Adrenal gland (tissue), 19 donors: ENCODE measurements around the gene STOML1. TPM values are rescaled to one million over a fixed set of nuclear protein-coding genes. Genes with fewer than 3 reads are reported as not detected.

ENCODE experiments used
- DNase-seq, 7 donors: peaks; one replicate each; pipeline ENCODE4 v3.0.0-alpha.2; 2019 to 2020
- H3K27ac ChIP-seq, 5 donors: fragments of 200-600 bp; sonication (generic) in 4 of 5; 1 replicate in 3 of 5; 2 replicates in 2 of 5; pipeline versions ENCODE4 v1.5.1 to v1.8.0; 2016 to 2020; ENCODE audit warnings: mild to moderate bottlenecking in 1 of 5
- H3K27me3 ChIP-seq: fragments of 200-600 bp; 2 replicates; pipeline ENCODE4 v1.8.0; 2021
- H3K36me3 ChIP-seq, 2 donors: fragments of 200-600 bp; replicated peaks in 1 of 2; 1 replicate in 1 of 2; 2 replicates in 1 of 2; pipeline versions ENCODE4 v1.5.1 to v1.8.0; 2018 to 2022
- H3K4me1 ChIP-seq, 2 donors: fragments of 200-600 bp; replicated peaks in 1 of 2; 1 replicate in 1 of 2; 2 replicates in 1 of 2; pipeline versions ENCODE4 v1.5.1 to v1.8.0; 2018 to 2021
- H3K4me3 ChIP-seq, 4 donors: fragments of 200-600 bp; sonication (generic) in 3 of 4; one replicate each; pipeline ENCODE4 v1.5.1; 2016 to 2018
- H3K9me3 ChIP-seq, 3 donors: fragments of 200-600 bp; sonication (generic) in 1 of 3; replicated peaks in 1 of 3; 1 replicate in 2 of 3; 2 replicates in 1 of 3; pipeline versions ENCODE4 v1.5.1 to v1.8.0; 2016 to 2021
- POLR2A ChIP-seq, 2 donors: fragments of 450-650 bp; IDR thresholded peaks; one replicate each; pipeline ENCODE4 v1.6.1; 2017; ENCODE audit warnings: antibody characterized with exemption in 2 of 2, mild to moderate bottlenecking in 2 of 2, moderate library complexity in 1 of 2
- WGBS, 4 donors: extraction: QIAGEN DNeasy Blood & Tissue Kit in 2 of 4; methylation state at CpG; one replicate each; pipeline versions ENCODE4 v1.1.5 to v1.1.7; 2013 to 2017; 5-methylcytosine and 5-hydroxymethylcytosine counted together
- intact Hi-C, 2 donors: fragments of 100-400 bp; cut with DNase I; formaldehyde crosslinking; loops; one replicate each; pipeline versions ENCODE4 v1.14.1 to v1.15.0; 2022 to 2023
- long read RNA-seq, 10 donors: library from polyadenylated mRNA in 3 of 10; unstranded in 2 of 10; stranded (forward) in 1 of 10; transcript quantifications; one replicate each; pipeline ENCODE4 v2.0.0 and lab custom pipeline, GENCODE V29; 2021 to 2026
- polyA plus RNA-seq, 3 donors: library from polyadenylated mRNA; stranded (reverse); fragments of 200-250 nt in 2 of 3; fragments of 350-450 nt in 1 of 3; fragmentation: Illumina TruSeq in 1 of 3; extraction: RNeasy Lipid Tissue Mini Kit (QIAGEN cat#74804) in 1 of 3; gene quantifications; one replicate each; pipeline ENCODE4 v1.2.3, GENCODE V29; 2013 to 2014
- total RNA-seq, 9 donors: library from RNA; depleted of rRNA in 4 of 9; stranded (reverse); fragments of >200 nt in 4 of 9; fragments of 120-200 nt in 1 of 9; fragmentation: NEBNext Ultra II Directional in 1 of 9; extraction: Animal tissue kit (Norgen Biotek cat#: 25700) in 1 of 9; gene quantifications; one replicate each; pipeline versions ENCODE4 v1.1.0 to v1.2.4, GENCODE V29; 2013 to 2023
- TF ChIP-seq, protein P1 (sequence below), 6 experiments: fragments of 450-650 bp in 4 of 6; fragments of 200-600 bp in 2 of 6; sonication (generic) in 1 of 6; IDR thresholded peaks; 1 replicate in 5 of 6; 2 replicates in 1 of 6; pipeline versions ENCODE4 v1.5.1 to v1.8.0; 2016 to 2021; ENCODE audit warnings: antibody characterized with exemption in 6 of 6, mild to moderate bottlenecking in 2 of 6, moderate library complexity in 1 of 6
- donor health status: healthy with polysubstance abuse.
- donor health status: Bipolar disorder and iron deficiency.
- donor health status: DM: yes; HTN: yes; CAD: no.
- donor health status: DM: no; HTN: no; CAD: no.
- donor health status: DM: no; HTN: no; CAD: no.
- donor health status: DM: yes; HTN: yes; CAD: no.

STOML1 gene, protein sequence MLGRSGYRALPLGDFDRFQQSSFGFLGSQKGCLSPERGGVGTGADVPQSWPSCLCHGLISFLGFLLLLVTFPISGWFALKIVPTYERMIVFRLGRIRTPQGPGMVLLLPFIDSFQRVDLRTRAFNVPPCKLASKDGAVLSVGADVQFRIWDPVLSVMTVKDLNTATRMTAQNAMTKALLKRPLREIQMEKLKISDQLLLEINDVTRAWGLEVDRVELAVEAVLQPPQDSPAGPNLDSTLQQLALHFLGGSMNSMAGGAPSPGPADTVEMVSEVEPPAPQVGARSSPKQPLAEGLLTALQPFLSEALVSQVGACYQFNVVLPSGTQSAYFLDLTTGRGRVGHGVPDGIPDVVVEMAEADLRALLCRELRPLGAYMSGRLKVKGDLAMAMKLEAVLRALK
- total RNA-seq (10 to 100 TPM; 21.7 to 92.2 (median 33.0) TPM), polyA plus RNA-seq (10 to 100 TPM in 2 of 3 donors, 1 to 10 TPM in 1; 8.6 to 27.5 (median 23.9) TPM)
- long read RNA-seq, donor 1, full-length matches to known transcripts: 10 of 10 reads
- long read RNA-seq, donor 1, partial matches to known transcripts: 0 of 10 reads
- long read RNA-seq, donor 1, other reads (novel, unspliced or antisense): 0 of 10 reads
- long read RNA-seq, donor 2, full-length matches to known transcripts: 7 of 7 reads
- long read RNA-seq, donor 2, partial matches to known transcripts: 0 of 7 reads
- long read RNA-seq, donor 2, other reads (novel, unspliced or antisense): 0 of 7 reads
- long read RNA-seq, donor 3, full-length matches to known transcripts: 2 of 2 reads
- long read RNA-seq, donor 3, partial matches to known transcripts: 0 of 2 reads
- long read RNA-seq, donor 3, other reads (novel, unspliced or antisense): 0 of 2 reads
- long read RNA-seq, donor 4, full-length matches to known transcripts: 9 of 15 reads
- long read RNA-seq, donor 4, partial matches to known transcripts: 0 of 15 reads
- long read RNA-seq, donor 4, other reads (novel, unspliced or antisense): 6 of 15 reads
- long read RNA-seq, donor 5, full-length matches to known transcripts: 39 of 61 reads
- long read RNA-seq, donor 5, partial matches to known transcripts: 0 of 61 reads
- long read RNA-seq, donor 5, other reads (novel, unspliced or antisense): 22 of 61 reads
- long read RNA-seq, donor 6, full-length matches to known transcripts: 9 of 18 reads
- long read RNA-seq, donor 6, partial matches to known transcripts: 4 of 18 reads
- long read RNA-seq, donor 6, other reads (novel, unspliced or antisense): 5 of 18 reads
- long read RNA-seq, donor 7, full-length matches to known transcripts: 3 of 3 reads
- long read RNA-seq, donor 7, partial matches to known transcripts: 0 of 3 reads
- long read RNA-seq, donor 7, other reads (novel, unspliced or antisense): 0 of 3 reads
- long read RNA-seq, donor 8, full-length matches to known transcripts: 5 of 5 reads
- long read RNA-seq, donor 8, partial matches to known transcripts: 0 of 5 reads
- long read RNA-seq, donor 8, other reads (novel, unspliced or antisense): 0 of 5 reads
- long read RNA-seq, donor 9, full-length matches to known transcripts: 1 of 1 reads
- long read RNA-seq, donor 9, partial matches to known transcripts: 0 of 1 reads
- long read RNA-seq, donor 9, other reads (novel, unspliced or antisense): 0 of 1 reads
- long read RNA-seq, donor 10, full-length matches to known transcripts: 4 of 4 reads
- long read RNA-seq, donor 10, partial matches to known transcripts: 0 of 4 reads
- long read RNA-seq, donor 10, other reads (novel, unspliced or antisense): 0 of 4 reads

DNA sequence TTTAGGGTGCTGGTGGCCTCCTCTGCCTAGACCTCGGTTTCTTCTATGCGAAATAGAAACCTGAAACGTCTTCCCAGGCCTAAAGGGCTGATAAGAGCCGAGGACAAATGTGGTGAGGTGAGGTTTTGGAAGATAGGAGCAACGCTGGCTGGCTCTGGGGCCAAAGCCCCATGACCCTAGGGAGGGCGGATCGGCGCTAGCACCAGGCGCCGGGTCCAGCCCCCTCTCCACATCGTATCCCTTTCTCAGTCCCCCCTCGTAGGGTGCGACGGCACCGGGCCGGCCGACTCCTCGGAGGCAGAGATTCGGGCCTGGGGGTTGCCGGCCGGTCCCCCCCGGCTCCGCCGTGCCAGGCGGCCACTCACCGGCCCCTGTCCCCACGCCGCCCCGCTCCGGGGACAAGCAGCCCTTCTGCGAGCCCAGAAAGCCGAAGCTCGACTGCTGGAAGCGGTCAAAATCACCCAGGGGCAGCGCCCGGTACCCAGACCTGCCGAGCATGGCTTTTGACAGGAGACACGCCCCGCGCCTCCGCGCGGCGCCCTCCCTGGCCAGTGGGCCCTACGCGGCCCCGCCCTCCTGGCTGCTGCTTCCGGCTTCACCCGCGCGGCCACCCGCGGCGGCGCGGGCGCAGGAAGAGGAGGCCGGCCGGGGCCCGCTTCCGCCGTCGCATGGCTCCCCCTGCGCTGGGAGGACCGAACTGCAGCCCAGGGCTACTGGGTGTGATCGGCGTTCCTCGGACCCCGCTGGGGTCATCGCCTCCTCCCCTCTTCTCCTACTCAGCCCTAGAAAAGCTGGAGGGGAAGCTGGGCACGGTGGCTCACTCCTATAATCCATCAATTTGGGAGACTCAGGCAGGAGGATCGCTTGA lies at the start of gene STOML1:
STOML1 (minus strand) TSS at position 570 of the 868 bp plus-strand sequence; CDS start at position 498, 72 bp downstream.
- Histone ChIP-seq H3K27me3 (no peaks in the 10 kb centered on the region), H3K9me3 (no peaks in the 10 kb centered on the region), H3K36me3 (no peaks in the 10 kb centered on the region), H3K4me1 (peaks cover 42 to 81% of the 10 kb centered on the region in 2 donors), H3K4me3 (peak within 1 kb of the TSS; percentile 16 to 85 (median 37)), H3K27ac (peak within 1 kb of the TSS; percentile 44 to 91 (median 73))
- intact Hi-C loops: no loop called here
- peak; percentile 89 to 95 (median 92) for DNase-seq
- TF ChIP-seq, protein P1, sequence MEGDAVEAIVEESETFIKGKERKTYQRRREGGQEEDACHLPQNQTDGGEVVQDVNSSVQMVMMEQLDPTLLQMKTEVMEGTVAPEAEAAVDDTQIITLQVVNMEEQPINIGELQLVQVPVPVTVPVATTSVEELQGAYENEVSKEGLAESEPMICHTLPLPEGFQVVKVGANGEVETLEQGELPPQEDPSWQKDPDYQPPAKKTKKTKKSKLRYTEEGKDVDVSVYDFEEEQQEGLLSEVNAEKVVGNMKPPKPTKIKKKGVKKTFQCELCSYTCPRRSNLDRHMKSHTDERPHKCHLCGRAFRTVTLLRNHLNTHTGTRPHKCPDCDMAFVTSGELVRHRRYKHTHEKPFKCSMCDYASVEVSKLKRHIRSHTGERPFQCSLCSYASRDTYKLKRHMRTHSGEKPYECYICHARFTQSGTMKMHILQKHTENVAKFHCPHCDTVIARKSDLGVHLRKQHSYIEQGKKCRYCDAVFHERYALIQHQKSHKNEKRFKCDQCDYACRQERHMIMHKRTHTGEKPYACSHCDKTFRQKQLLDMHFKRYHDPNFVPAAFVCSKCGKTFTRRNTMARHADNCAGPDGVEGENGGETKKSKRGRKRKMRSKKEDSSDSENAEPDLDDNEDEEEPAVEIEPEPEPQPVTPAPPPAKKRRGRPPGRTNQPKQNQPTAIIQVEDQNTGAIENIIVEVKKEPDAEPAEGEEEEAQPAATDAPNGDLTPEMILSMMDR (IDR thresholded peaks at IDR 0.05): peak; percentile 49 to 94 (median 79)
- peak; percentile 50 to 57 for TF ChIP-seq POLR2A (IDR thresholded peaks at IDR 0.05)
- 0 to 1% (median 0%) methylated on average over 8 to 72 of the region's 72 CpGs for WGBS, 4 donors

DNA sequence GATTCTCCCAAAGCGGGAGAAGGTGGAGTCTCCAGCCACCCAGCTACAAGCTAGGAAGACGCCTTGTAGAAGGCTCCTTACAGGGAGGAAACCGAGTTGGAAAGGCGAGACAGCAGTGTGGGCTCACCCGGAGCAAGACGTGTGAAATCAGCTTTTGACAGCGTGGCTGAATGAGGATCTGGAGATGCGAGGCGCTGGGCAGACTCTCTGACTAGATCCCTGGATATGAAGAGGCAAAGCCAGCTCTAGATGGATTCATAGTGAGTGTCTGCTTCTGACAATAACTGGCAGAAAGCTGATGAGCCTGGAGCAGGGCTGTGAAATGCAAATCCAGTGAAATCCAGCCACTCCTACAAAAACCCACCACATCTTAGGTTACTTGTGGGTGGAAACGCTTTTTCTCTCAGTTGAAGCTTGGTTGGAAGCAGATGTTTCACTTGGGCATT lies 49.2 kb upstream of the STOML1 start:
- TF ChIP-seq, protein P1 (IDR thresholded peaks at IDR 0.05): no peak
- no peak for TF ChIP-seq POLR2A (IDR thresholded peaks at IDR 0.05)
- WGBS, 4 donors: 90 to 95% (median 91%) methylated on average over 10 of the region's 10 CpGs
- Histone ChIP-seq H3K36me3 (peaks cover 0 to 2% of the 10 kb centered on the region in 2 donors), H3K4me1 (peaks cover 0 to 8% of the 10 kb centered on the region in 2 donors), H3K4me3 (no peak overlapping the region), H3K9me3 (no peaks in the 10 kb centered on the region), H3K27me3 (no peaks in the 10 kb centered on the region), H3K27ac (peak overlapping the region in 4 of 5 donors; percentile 27 to 86 (median 60))
- intact Hi-C loops: no loop called here
- no peak for DNase-seq
